Fibroblast of skin of back (primary cell): ENCODE measurements around the gene BLACAT1.
A peak's percentile ranks its signal among the peaks of the same experiment; 100 is the strongest.
"Not testable (repeated sequence)": the region's sequence is repeated elsewhere in the genome, so short reads cannot be mapped to it uniquely, and the experiment has no call there.

ENCODE experiments used
- DNase-seq: peaks from one replicate; pipeline ENCODE4 v3.0.0-alpha.2; 2013

BLACAT1 gene

DNA sequence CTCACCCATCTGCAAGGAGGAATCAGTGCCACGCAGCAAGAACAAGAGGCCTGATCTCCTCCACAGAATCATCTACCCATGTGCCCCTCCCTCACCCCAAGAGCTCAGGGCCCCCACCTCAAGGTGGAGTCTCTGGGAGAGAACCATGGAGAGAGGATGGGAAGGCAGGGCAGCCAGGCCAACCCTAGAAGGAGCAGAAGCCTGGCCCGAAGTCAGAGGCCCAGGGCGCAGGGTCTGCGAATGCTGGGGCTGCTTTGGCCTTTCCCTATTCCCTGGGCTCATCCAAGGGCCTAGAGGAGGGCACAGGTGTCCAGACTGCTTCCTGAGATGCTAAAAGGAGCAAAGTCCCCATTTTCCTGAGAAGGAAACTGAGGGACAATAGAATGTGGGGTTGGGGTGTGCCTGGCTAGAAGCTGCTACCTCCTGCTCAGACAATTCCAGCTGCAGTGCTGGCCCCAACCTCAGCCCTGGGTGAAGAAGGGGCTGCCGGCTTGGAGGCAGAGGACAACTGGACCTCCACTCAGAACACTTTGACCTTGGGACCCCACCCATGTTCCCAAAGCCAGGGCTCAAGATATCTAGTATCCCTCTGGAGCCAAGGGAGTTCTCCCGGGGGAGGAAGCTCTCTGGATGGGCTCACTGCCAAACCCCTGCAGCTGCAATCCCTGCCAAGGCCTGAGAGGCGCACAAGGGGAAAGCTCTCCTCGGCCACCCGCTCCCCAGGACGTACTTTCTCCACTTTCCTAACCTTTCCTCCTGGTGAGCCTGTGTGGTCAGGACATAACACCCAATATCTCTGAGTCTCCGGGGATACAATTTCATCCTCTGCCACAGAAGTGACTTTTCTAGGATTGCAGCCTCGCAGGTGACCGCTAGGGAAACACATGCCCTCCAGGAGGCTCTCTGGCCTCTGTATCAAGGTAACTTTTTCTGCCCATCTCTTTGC is 17.4 kb downstream of the BLACAT1 start:
- peak; percentile 67 for DNase-seq

DNA sequence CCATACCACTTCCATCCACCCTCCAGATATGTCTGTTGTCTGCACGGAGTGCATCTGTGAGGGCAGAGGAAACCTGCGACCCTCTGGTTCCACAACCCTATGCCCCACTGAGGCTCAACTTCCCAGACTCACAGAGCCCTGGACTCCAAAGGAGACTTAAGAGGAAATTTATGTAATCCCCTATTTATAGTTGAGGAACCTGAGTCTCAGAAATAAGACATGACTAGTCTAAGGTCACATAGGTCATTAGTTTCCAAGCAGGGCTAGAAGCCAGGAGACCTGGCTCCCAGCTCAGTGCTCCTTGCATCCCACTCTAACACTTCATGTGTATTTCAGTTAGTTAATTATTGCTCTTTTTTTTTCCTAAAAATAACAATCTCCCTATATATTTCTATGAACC is 18.3 kb downstream of the BLACAT1 start:
- DNase-seq: no peak

DNA sequence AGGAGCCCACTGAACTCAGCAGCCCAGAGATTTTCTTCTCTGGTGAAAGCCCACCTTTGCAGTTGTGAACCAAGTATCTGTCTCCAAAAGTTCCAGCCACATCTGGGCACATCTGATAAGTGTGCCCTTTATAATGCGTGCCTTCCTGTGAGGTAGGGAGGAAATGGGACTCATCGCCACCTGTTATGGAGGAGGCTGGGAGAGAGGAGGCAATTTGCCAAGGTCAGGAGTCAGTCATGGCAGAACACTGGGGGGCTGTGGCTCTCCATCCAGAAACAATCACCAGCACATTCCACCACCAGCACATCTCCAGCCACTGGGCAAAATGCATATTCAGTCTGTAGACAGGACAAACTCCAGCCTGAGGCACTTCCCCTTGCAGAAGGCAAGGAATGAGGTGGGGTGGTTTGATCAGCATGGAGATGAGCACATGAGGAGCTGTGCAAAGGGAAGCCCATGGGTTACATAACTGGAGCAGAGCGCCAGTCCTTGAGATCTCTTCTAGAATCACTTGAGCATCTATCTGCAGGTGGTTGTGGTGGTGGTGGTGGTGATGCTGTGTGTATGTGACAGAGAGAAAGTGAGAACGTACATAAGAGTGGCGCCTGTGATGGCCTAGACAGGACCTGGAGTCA is 19.0 kb downstream of the BLACAT1 start:
- DNase-seq: no peak

DNA sequence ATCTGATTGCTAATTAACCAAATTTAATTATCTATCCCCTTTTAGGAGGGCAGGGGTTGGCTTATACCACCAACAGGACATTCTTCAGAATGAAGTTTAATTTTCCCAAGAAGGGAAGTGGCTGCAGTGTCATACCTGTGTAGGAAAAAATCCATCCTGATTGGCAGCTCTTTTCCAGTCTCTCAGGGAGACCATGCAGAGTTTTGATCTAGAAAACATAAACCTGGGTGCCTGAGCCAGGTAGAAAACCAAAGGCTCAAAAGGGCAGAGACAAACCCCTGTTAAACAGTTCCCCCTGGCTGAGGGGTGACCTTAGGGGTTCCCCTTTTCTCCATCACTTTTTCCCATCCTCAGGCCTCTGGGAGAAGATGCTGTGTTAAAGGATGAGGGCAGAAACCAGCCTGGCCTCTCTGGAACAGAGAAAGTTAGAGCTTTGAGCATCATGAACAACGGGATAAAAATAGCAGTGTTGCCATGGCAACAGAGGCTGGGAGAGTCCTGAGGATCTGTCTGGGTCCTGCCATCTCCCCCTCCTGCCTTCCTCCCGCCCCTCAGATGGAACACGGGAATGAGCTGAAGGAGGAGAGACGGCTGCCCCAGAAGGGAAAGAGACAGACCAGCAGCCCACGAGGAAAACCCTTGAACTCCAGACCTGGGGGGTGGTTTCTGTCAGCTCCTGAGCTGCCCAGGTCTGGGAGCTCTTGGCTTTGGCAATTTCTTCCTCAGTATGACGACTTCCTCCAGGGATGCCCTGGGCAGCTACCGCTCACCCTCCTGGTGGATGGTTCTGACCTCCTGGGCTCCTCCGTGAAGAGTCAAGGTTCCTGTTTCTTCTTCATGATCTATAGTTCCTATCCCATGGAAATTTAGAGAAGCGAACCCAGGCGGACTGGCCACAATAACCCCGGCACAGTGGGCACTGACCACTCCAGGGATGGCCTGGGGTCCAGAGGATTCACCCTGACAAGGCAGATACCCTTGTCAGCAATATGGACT is 20.0 kb downstream of the BLACAT1 start:
- peak; percentile 15 for DNase-seq

DNA sequence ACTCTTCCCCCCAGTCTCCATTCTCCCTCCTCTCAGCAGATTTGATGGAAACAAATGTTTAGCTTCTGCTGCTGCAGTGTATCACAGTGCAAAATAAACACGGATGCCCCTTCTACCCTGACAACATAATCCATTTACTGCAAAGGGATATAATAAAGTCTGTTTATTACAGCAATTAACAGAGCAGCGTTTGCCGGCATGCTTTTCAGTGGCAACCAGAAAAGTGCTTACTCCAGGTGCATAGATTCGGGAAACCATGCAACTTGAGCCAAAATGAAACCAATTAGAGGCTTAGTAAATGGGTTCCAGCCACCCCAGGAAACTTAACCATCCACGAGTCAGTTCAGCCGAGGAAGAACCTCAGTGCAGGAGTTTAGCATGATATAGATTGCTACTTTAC is 21.1 kb downstream of the BLACAT1 start:
- no peak for DNase-seq

DNA sequence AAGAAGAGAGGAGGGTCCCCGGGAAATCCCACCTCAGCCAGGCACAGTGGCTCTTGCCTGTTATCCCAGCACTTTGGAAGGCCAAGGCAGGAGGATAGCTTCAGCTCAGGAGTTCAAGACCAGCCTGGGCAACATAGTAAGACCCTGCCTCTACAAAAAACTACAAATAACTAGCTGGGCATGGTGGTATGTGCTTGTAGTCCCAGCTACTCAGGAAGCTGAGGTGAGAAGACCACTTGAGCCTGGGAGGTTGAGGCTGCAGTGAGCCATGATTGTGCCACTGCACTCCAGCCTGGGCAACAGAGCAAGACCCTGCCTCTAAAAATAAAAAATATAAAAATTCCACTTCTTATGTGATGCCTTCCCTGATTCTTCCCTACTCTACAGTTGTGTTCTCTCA is 23.2 kb downstream of the BLACAT1 start:
- not testable (repeated sequence) for DNase-seq

DNA sequence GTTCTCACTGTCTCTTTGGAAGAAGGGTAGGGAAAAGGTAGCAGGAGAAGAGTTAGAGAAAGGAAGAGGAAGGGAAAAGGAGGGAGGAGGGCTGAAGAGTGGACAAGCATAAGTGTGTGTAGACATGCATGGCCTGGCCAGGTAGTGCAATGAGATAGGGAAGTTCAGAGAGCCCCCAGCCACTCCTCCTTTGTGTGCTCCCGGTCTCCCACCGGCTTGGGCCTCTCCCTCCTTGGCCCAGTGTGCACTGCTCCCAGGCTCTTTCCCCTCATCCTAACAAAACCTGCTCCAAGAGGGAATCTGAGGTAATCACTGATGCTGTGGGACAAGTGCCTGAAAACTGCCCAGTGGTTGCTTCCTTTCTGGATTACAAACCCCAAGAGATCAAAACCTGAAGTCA is 23.7 kb downstream of the BLACAT1 start:
- no peak for DNase-seq

DNA sequence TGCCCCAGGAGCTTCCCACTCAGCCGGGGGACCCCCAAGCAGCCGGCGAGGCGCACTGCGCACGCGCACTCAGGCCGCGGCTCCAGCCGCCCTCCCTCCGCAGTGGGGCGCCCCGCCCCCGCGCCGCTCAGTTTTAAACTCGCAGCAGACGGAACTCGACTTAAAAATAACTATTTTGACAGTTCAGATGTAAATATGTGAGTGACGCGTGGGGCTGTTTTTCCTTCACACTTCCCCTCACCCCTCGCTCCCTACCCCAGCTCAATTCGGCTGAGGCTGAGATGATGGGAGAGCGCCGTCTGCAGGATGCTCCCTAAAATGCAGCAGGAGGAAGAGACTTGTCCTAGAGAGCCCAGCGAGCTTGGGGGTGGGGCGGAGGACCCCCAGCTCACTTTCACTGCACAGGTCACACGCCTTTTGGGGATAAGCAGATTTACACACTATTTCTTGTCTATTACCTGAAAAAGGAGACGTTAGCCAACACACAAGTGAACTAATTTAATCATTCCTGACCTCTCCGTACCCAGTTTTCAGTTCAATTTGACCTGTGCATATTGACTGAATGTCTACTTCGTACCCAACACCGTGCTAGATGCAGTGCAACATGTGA is 25.0 kb downstream of the BLACAT1 start:
- DNase-seq: peak; percentile 50

DNA sequence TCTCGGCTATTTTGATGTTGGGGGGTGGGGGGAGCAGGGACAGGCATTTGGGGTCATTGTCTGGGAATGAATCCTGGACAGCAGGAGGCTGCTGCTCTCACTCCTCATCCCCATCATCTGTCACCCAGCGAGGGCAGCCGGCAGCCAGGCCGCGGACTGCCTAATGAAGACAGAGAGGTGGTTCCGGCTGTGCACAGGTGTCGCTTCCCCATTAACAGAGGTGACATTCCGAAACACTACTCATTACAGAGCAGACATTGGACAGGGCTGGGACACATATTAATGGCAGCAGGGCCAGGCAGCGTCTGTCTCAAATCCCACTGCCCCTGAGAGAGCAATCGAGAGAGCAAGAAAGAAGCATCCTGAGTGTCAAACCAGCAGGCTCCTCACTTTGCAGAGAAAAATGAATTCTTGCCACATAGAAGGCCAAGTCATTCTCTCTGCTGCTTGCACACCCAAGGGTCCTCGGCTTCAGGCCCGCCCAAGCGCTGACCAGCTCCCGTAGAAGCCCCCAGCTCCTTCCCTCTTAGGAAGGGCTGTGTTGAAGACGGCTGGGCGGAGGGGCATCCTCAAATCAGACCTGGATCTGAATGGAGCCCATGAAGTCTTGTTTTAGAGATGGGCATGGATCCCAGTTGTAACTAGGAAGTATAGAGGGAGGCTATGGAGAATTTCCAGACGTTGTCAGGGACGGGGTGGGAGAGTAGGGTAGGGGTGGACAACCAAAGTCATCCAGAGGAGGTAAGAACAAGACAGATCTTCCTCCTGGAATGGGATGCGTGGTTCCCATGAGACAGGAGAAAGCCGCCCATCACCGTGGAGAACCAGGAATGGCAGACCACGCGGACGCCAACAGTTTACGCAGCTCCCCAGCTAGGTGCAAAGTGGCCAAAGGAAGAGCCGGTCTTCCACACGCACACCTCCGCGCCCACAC is 25.8 kb downstream of the BLACAT1 start:
- no peak for DNase-seq

DNA sequence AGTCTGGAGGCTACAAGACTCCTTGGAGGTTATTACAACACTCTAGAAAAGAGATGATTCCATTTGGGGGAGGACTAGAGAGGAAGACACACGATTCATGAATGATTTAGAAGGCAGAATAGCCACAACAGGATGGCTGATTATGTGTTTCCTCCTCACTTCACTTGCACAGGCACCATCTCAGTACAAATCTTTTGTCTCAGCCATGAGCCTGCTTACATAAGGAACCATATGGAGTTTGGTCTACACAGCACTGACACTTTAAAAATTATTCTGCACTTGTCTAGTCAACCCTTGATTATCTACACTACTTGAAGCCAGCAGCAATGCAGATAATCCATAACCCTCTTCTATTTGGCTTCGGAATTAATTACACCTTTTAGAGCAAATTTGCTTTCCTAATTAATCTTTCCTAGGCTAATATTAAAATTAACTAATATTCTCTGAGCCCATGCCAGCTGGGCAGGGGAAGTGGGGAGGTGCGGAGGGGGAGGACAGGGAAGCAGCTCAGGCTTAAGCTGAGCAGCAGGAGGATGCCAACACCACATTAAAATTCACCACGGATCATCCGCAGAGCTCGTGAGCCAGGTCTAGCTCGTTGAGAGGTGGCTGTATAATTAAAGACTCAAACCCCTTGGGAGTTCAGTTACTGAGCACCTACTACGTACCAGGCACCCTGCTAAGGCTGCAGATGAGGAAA is 30.8 kb downstream of the BLACAT1 start:
- DNase-seq: no peak

DNA sequence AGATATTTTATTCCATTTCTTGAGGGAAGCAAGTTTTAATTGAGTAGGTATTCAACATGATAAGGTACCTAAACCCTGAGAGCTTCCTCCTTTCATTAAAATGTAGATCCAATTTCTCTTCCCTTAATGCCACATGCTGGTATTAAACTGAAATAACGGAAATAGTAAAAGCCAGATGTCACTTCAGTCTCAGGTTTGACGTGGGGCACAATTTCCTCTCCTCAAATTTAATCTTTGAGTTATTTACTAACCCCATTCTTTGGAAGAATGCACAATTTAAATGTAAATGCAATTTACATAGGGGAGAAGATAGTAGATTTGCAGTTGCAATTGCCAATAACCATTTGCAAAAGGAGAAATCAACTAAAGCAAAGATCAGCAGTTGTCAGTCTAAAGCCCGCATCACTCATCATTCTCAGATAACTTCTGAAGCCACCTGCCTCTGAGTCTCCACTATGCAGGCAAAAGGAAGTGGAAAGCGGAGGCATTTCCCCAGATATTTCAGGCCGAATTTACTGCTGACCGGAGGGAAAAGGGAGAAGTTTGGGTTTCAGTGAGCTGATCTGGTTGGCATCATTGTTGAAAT is 31.9 kb downstream of the BLACAT1 start:
- DNase-seq: no peak

DNA sequence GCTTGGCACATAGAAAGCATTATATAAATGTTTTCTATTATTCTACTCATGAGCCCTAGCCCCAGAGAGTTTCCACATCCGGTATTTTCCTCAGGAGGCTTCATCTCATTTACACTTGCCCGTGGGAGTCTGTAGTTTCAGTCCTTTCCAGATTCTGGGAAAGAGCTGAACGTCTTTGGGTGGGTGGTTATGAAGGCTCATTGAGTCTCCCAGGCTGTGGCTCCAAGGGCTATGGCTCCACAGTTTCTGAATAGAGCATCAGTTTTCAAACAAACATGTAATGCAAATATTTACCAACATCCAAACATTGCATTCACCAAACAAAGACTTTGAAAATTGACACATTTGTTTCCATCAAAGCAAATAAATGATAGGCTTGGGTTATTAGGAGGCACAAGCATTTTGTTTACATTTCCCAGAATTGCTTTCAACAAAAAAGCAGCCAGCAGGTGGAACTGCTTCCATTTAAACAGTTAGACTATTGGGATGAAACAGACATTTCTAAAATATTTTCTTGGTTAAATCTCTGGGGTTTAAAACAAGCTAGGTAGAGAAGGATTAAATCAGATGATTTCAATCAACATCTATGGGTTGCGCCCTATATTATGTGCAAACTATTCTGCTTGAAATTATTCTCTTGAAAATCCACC is 32.7 kb downstream of the BLACAT1 start:
- DNase-seq: no peak

DNA sequence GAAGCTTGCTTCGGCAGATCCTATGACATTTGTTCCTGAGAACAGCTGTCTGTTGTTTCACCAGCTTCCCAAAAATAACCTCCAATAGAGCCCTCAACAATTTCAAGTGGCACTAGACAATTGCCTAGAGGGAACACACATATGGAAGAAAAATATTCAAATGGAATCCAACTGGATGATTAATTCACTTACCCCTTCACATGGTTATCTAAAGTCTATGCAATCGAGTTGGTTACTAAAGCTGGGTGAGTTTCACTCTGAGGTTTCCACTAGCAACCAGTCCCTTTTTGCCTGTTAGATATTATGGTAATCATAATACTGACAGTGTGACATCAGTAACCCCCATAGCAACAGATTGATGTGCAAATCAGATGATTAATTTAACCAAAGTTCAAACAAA is 34.0 kb downstream of the BLACAT1 start, which contains the start of gene LEMD1:
TSS of gene LEMD1 (minus strand) at position 259 of the 400 bp plus-strand sequence. CDS start 1,520 bp downstream, outside the sequence.
- no peak for DNase-seq

DNA sequence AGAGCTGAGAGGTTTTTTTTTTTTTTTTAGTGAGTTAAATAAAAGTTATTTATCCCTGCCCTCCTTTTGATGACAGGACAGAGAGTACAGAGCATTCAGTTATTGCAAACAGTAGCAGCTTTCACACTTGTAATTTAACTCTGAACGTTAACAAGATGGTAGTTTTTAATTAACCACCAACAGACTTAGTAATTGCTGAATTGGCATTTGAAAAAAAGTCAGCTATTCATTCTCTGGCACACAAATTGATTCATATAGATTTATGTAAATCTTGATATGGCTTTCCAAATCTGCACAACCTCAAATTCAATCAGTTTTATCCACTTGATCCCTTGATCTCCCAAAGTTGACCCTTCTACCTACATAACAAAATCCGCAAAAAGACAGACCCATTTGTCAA is 34.9 kb downstream of the BLACAT1 start:
- no peak for DNase-seq

DNA sequence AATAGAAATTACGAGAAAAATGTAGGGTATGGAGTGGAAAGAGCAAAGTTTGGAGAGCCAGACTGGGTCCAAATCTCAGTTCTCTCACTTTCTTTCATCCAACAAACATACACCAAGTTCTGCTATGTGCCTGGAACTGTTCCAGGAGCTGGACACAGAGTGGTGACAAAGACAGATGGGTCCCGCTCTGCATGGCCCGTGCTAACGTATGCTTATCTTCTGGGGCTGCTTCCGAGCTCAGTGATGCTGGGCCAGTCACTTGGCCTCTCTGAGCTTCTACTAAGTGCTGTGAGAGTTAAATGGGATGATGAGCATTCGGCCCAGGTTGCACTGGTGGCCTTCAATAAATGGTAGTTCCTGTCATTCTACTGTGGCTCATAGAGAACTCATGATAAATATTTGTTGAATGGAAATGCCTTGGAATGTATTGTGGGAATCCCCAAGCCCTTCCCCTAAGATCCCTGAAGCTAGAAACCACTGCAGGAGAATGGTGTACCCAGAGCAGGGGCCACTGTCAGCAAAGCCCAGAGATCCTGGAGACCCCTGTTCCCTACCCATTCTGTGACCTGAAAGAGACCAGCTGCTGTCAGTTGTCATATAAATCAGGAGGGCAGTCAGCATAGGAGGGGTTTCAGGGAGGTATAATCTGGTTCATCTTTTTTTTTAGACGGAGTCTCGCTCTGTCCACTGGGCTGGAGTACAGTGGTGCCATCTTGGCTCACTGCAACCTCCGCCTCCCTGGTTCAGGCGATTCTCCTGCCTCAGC is 37.8 kb downstream of the BLACAT1 start:
- DNase-seq: no peak

DNA sequence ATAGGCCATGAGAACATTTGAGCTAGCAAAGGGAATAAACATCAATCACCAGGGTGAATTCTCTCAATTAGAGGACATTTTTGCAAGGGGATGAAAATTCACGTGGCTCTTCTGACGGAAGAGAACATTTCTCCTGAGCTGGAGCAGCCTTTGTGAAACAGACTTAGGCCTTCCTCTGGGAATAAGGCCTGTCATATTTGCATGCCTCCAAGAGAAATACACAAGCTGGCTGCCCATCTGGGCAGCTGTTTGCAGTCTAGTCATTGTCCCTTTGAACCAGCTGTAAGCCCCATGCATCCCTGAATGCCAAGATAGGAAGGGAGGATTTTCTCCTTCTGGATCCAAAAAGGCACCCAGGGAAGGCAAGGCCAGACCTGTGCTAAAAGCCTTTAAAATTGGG is 39.5 kb downstream of the BLACAT1 start:
- no peak for DNase-seq

DNA sequence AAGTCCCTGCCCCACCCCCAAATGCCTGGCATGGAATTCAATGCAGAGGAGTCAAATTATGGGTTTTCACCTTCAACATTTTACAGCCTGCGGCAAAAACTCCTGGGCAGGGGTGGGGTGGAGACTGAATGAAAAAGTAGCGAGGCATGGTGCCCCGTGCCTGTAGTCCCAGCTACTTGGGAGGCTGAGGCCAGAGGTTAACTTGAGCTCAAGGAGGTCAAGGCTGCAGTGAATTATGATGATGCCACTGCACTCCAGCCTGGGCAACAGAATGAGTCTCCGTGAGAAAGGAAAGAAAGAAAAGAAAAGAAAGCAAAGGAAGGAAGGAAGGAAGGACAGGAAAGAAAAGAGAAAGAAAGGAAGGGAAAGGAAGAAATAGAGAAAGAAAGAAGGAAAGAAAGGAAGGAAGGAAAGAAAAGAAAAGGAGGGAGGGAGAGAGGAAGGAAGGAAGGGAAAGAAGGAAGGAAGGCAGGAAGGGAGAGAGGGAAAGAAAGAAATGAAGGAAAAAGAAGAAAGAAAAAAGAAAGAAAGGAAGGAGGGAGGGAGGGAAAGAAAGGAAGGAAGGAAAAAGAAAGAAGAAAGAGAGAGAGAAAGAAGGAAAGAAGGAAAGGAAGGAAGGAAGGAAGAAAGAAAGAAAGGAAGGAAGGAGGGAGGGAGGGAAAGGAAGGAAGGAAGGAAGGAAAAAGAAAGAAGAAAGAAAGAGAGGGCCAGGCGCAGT is 45.1 kb downstream of the BLACAT1 start:
- no peak for DNase-seq

DNA sequence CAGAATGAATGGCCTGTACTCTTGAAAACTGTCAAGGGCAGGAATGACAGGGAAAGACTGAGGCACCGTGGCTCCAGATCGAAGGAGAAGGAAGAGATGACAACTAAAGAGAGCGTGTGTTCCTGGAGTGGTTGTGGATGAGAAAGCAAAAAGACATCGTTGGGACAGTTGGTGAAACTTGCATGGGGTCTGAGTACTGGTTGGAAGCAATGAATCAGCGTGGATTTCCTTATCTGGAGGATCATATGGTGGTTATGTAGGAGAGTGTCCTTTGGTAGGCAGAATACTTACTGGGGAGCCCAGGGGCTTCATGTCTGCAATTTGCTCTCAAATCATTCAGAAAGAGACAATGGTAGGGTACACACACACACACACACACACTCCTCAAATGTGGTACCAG is 47.9 kb downstream of the BLACAT1 start:
- DNase-seq: no peak
